Colonic mucosa (tissue), 4 donors: ENCODE results near the gene USP31. TPM values are rescaled to one million over a fixed set of nuclear protein-coding genes. Genes with fewer than 3 reads are reported as not detected.

Experiments used
- DNase-seq: peaks from one replicate; pipeline ENCODE4 v3.0.0-alpha.2; 2020
- H3K27ac ChIP-seq: fragments of 200-600 bp; one replicate; pipeline ENCODE4 v1.8.0; 2021
- H3K27me3 ChIP-seq: fragments of 200-600 bp; one replicate; pipeline ENCODE4 v1.8.0; 2021
- H3K36me3 ChIP-seq: fragments of 200-600 bp; one replicate; pipeline ENCODE4 v1.8.0; 2021
- H3K4me1 ChIP-seq: fragments of 200-600 bp; one replicate; pipeline ENCODE4 v1.8.0; 2021; ENCODE audit warnings: mild to moderate bottlenecking
- H3K4me3 ChIP-seq: fragments of 200-600 bp; one replicate; pipeline ENCODE4 v1.8.0; 2021
- H3K9ac ChIP-seq, 2 donors: one replicate each; pipeline ENCODE4 v1.7.0; 2013; ENCODE audit warnings: control low read depth in 2 of 2, low read depth in 2 of 2, low read length in 2 of 2
- H3K9me3 ChIP-seq: fragments of 200-600 bp; one replicate; pipeline ENCODE4 v1.8.0; 2021
- intact Hi-C: fragments of 100-400 bp; cut with DNase I; formaldehyde crosslinking; loops from one replicate; pipeline ENCODE4 v1.14.1; 2022
- total RNA-seq, 2 donors: library from RNA; stranded (reverse); fragmentation: NEBNext Ultra II Directional in 1 of 2; extraction: Animal tissue kit (Norgen Biotek cat#: 25700) in 1 of 2; gene quantifications; one replicate each; pipeline ENCODE4 v1.2.1, GENCODE V29; 2021
- TF ChIP-seq, protein P1 (sequence below): fragments of 200-600 bp; IDR thresholded peaks from one replicate; pipeline ENCODE4 v1.8.0; 2022; ENCODE audit warnings: antibody characterized with exemption, mild to moderate bottlenecking
- donor health status: healthy.
- donor health status: DM: no; HTN: no; CAD: no.
- donor health status: DM: no; HTN: no; CAD: no.

USP31 gene
- total RNA-seq, 2 donors from 2014 or later: 5.9 to 9.8 TPM

DNA sequence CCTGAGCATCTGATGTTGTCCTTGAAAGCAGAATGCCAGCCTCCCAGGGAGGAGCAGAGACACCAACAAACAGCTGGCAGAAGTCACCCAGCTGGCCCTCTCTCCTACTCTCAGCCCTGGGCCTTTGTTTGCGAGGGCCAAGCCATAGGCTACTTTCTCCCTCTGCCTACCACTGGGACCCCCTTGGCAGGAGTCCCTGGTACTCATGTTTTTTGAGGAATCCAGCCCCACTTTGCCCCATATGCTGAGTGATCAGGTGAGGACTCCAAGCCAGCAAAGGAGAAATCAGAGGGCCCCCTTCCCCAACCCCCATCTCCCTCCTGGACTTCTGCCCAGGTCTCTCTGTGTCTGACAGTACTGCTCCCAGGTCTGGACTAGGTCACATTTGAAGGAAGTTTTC is 121.9 kb downstream of the USP31 start:
- no peak overlapping the region for H3K27ac ChIP-seq
- no peak overlapping the region for H3K9ac ChIP-seq
- no peak overlapping the region for H3K4me3 ChIP-seq
- no peaks in the 10 kb centered on the region for H3K4me1 ChIP-seq
- H3K9me3 ChIP-seq: no peaks in the 10 kb centered on the region
- H3K36me3 ChIP-seq: no peaks in the 10 kb centered on the region
- TF ChIP-seq, protein P1, sequence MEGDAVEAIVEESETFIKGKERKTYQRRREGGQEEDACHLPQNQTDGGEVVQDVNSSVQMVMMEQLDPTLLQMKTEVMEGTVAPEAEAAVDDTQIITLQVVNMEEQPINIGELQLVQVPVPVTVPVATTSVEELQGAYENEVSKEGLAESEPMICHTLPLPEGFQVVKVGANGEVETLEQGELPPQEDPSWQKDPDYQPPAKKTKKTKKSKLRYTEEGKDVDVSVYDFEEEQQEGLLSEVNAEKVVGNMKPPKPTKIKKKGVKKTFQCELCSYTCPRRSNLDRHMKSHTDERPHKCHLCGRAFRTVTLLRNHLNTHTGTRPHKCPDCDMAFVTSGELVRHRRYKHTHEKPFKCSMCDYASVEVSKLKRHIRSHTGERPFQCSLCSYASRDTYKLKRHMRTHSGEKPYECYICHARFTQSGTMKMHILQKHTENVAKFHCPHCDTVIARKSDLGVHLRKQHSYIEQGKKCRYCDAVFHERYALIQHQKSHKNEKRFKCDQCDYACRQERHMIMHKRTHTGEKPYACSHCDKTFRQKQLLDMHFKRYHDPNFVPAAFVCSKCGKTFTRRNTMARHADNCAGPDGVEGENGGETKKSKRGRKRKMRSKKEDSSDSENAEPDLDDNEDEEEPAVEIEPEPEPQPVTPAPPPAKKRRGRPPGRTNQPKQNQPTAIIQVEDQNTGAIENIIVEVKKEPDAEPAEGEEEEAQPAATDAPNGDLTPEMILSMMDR: no peak
- DNase-seq: no peak
- H3K27me3 ChIP-seq: no peaks in the 10 kb centered on the region
- intact Hi-C loops: no loop called here

DNA sequence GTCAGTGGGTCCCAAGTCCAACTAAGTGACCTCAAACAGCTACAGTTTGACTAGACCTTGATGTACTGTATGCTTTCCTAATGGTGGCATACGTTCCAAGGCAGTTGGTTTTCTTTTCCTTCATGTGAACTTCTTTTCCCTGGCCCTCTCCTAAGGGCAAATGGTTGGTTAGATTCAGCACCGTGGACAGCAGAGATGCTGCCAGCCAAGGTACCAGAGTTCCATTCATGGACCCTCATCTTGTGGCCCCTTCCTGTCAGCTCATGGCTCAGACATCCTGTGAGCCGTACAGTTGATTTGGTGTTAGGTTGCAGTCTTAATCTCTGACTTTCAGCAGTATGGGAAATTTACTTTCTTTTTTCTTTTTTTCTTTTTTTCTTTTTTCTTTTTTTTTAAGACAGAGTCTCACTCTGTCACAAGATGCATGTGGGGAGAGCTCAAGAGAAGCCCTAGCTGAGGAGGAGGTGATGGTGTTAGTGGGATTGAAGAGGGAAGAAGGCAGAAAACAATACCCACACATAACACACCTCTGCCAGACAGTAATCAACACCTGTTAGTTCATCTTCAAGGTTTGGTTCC is 122.4 kb downstream of the USP31 start:
- TF ChIP-seq, protein P1: no peak
- no peaks in the 10 kb centered on the region for H3K36me3 ChIP-seq
- no peak overlapping the region for H3K4me3 ChIP-seq
- no peaks in the 10 kb centered on the region for H3K27me3 ChIP-seq
- H3K27ac ChIP-seq: no peak overlapping the region
- intact Hi-C loops: no loop called here
- H3K9me3 ChIP-seq: no peaks in the 10 kb centered on the region
- no peak for DNase-seq
- H3K4me1 ChIP-seq: no peaks in the 10 kb centered on the region
- no peak overlapping the region for H3K9ac ChIP-seq

DNA sequence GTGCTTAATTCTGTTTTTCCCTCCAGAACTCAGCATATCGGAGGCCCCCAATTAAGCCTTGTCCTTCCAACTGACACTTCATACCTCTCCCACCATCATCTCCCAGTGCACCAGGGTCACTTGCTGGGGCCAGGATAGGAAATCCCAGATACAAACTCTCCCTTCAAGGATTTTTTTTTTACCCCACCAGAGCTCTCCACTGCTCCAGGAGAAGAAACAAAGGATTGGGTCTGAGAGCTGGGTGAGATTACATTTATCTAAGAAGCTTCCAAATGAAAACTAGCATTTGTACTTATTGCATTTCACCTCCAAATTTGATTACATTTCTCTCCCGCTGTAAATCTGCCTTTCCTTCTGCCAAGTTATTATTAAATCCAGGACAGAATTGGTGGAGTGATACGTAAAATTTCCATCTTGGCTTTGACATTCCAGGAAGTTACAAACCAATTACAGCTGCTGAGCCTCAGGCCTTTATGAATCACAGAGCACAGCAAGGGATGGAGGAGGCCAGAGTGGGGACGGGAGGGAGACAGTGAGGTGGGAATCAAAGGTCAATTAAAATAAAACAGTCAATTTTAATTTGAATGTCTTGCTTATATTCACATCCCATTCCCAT is 123.5 kb downstream of the USP31 start:
- Histone ChIP-seq H3K9ac (no peak overlapping the region), H3K9me3 (no peaks in the 10 kb centered on the region), H3K36me3 (no peaks in the 10 kb centered on the region), H3K4me3 (no peak overlapping the region), H3K27me3 (no peaks in the 10 kb centered on the region), H3K4me1 (no peaks in the 10 kb centered on the region), H3K27ac (no peak overlapping the region)
- no peak for DNase-seq
- TF ChIP-seq, protein P1: no peak
- intact Hi-C loops: no loop called here

DNA sequence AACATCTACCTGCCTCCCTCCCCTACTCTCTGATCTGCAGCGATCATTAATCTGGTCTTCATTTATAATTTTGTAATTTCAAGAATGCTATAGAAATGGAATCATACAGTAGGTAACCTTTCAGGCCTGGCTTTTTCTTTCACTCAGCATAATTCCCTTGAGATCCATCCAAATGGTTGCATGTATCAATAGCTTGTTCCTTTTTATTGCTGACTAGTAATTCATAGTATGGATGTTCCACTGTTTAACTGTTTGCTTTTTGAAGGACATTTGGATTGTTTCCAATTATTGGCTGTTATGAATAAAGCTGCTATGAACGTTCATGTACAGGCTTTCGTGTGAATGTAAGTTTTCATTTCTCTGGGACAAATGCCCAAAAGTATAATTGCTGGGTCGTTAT is 125.2 kb downstream of the USP31 start:
- Histone ChIP-seq H3K27ac (no peak overlapping the region), H3K9ac (no peak overlapping the region), H3K4me1 (no peaks in the 10 kb centered on the region), H3K36me3 (no peaks in the 10 kb centered on the region), H3K27me3 (no peaks in the 10 kb centered on the region), H3K4me3 (no peak overlapping the region), H3K9me3 (no peaks in the 10 kb centered on the region)
- no peak for DNase-seq
- intact Hi-C loops: no loop called here
- TF ChIP-seq, protein P1: no peak

DNA sequence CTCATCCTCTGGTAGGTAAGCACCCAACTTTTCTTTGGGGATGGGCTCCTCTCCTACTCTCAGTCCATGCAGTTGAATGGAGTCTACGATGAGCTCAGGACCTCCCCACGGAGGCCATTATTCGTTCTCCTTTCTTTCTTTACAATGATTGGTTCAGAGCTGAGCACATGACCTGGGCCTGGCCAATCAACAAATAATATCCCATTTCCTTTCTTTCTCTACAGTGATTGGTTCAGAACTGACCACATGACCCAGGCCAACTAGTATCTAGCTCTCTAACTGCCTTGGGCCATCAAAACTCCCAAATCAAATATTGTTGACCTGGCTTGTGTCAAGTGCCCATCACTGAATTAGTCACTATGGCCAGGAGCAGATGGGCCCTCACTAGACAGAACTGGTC is 129.2 kb downstream of the USP31 start:
- H3K9me3 ChIP-seq: no peaks in the 10 kb centered on the region
- intact Hi-C loops: no loop called here

More for the DNA sequence above, 129.2 kb downstream of the USP31 start:
- Histone ChIP-seq H3K4me3 (no peak overlapping the region), H3K36me3 (no peaks in the 10 kb centered on the region), H3K27me3 (no peaks in the 10 kb centered on the region), H3K27ac (no peak overlapping the region), H3K4me1 (no peaks in the 10 kb centered on the region), H3K9ac (no peak overlapping the region)
- DNase-seq: no peak
- TF ChIP-seq, protein P1: no peak
